H1 (cell line): Measurements from ENCODE around the gene BRME1. TPM values are rescaled to one million over a fixed set of nuclear protein-coding genes. Genes with fewer than 3 reads are reported as not detected.

ENCODE experiments used
- CTCF ChIA-PET: fragments of 300-600 bp; sonication (Branson Sonifier 250); formaldehyde crosslinking; loops from one replicate; lab custom pipeline; 2021; ENCODE audit not compliant: partially characterized antibody; lab: Charles Lee
- POLR2A ChIA-PET: fragments of 300-600 bp; sonication (Branson Sonifier 250); formaldehyde crosslinking; loops from one replicate; lab custom pipeline; 2021; ENCODE audit warnings: inconsistent platforms; ENCODE audit not compliant: partially characterized antibody; lab: Charles Lee
- DNase-seq, 2 experiments: peaks; one replicate each; pipeline versions ENCODE4 v3.0.0 to v3.0.0-alpha.2; 2010 to 2022; ENCODE audit warnings: low spot score in 2 of 2, low read depth in 1 of 2, mixed read lengths in 1 of 2
- FAIRE-seq: peaks from 2 replicates; lab custom pipeline; 2011; peaks lifted over from hg19 to GRCh38; lab: Jason Lieb, UNC
- H2AFZ ChIP-seq: 2 replicates; pipeline ENCODE4 v1.8.1; 2012; ENCODE audit warnings: low read length, inconsistent platforms
- H2AK5ac ChIP-seq: 2 replicates; pipeline ENCODE4 v1.6.1; 2013; ENCODE audit warnings: low read depth, low read length
- H2BK120ac ChIP-seq: replicated peaks from 2 replicates; pipeline ENCODE3; 2013; ENCODE audit warnings: low read depth, low read length, inconsistent platforms
- H2BK12ac ChIP-seq: 2 replicates; pipeline ENCODE4 v1.6.1; 2013; ENCODE audit warnings: low read depth, low read length
- H2BK15ac ChIP-seq: 2 replicates; pipeline ENCODE4 v1.6.1; 2013; ENCODE audit warnings: low read length
- H2BK20ac ChIP-seq: 2 replicates; pipeline ENCODE4 v1.6.1; 2013; ENCODE audit warnings: low read length
- H2BK5ac ChIP-seq: 2 replicates; pipeline ENCODE4 v1.6.1; 2013; ENCODE audit warnings: low read depth, low read length
- H3K14ac ChIP-seq: 2 replicates; pipeline ENCODE4 v1.6.1; 2013; ENCODE audit warnings: inconsistent platforms; ENCODE audit not compliant: insufficient read length
- H3K18ac ChIP-seq: 2 replicates; pipeline ENCODE4 v1.6.1; 2013; ENCODE audit warnings: low read length; ENCODE audit errors: extremely low read depth
- H3K23ac ChIP-seq: 2 replicates; pipeline ENCODE4 v1.6.1; 2013; ENCODE audit warnings: inconsistent platforms; ENCODE audit not compliant: insufficient read length
- H3K23me2 ChIP-seq: 2 replicates; pipeline ENCODE4 v1.6.1; 2013; ENCODE audit warnings: low read depth, low read length
- H3K27ac ChIP-seq: 2 replicates; pipeline ENCODE4 v1.6.1; 2011; ENCODE audit warnings: low read depth, low read length, inconsistent platforms
- H3K27me3 ChIP-seq, 4 experiments: replicated peaks in 1 of 4; 1 replicate in 1 of 4; 2 replicates in 3 of 4; pipeline versions ENCODE4 v1.6.1 to v1.8.1; 2011 to 2013; ENCODE audit warnings: low read length in 3 of 4, mild to moderate bottlenecking in 3 of 4, inconsistent platforms in 2 of 4, mixed read lengths in 2 of 4, moderate library complexity in 1 of 4; ENCODE audit not compliant: control insufficient read depth in 3 of 4, insufficient read depth in 3 of 4; ENCODE audit errors: extremely low read depth in 1 of 4
- H3K36me3 ChIP-seq, 4 experiments: 2 replicates each; pipeline versions ENCODE4 v1.6.1 to v1.8.1; 2011 to 2013; ENCODE audit warnings: mild to moderate bottlenecking in 4 of 4, low read length in 3 of 4, moderate library complexity in 2 of 4, control low read depth in 1 of 4, inconsistent platforms in 1 of 4; ENCODE audit not compliant: insufficient read depth in 4 of 4, control insufficient read depth in 2 of 4
- H3K4ac ChIP-seq: replicated peaks from 2 replicates; pipeline ENCODE3; 2013; ENCODE audit warnings: low read length, low read depth, mixed read lengths, inconsistent platforms; ENCODE audit not compliant: insufficient read length
- H3K4me1 ChIP-seq, 4 experiments: replicated peaks in 1 of 4; 1 replicate in 1 of 4; 2 replicates in 3 of 4; pipeline versions ENCODE4 v1.6.1 to v1.8.1; 2011 to 2013; ENCODE audit warnings: low read length in 3 of 4, inconsistent platforms in 2 of 4, mixed read lengths in 1 of 4; ENCODE audit not compliant: insufficient read depth in 4 of 4, control insufficient read depth in 3 of 4
- H3K4me2 ChIP-seq, 2 experiments: 2 replicates each; pipeline versions ENCODE4 v1.6.1 to v1.8.1; 2011 to 2013; ENCODE audit warnings: low read depth in 2 of 2, low read length in 2 of 2, control low read depth in 1 of 2, inconsistent platforms in 1 of 2, mild to moderate bottlenecking in 1 of 2; ENCODE audit not compliant: insufficient read depth in 1 of 2
- H3K4me3 ChIP-seq, 4 experiments: fragments of 200-600, 300-600 bp in 1 of 4; sonication (generic), shearing (Covaris generic), sonication (Bioruptor Twin) in 1 of 4; 2 replicates each; pipeline versions ENCODE4 v1.5.1 to v1.8.1; 2011 to 2016; ENCODE audit warnings: low read length in 4 of 4, low read depth in 3 of 4, control low read depth in 2 of 4, inconsistent platforms in 2 of 4, mild to moderate bottlenecking in 2 of 4, mixed read lengths in 1 of 4, moderate library complexity in 1 of 4; ENCODE audit not compliant: insufficient read depth in 2 of 4; ENCODE audit errors: extremely low read depth in 1 of 4
- H3K56ac ChIP-seq: replicated peaks from 2 replicates; pipeline ENCODE3; 2013; ENCODE audit warnings: low read depth, mild to moderate bottlenecking, mixed read lengths, low read length, inconsistent platforms; ENCODE audit not compliant: insufficient read length
- H3K79me1 ChIP-seq: 2 replicates; pipeline ENCODE4 v1.6.1; 2013; ENCODE audit warnings: low read depth, low read length, control low read depth
- H3K79me2 ChIP-seq, 2 experiments: 2 replicates each; pipeline versions ENCODE4 v1.6.1 to v1.8.1; 2012 to 2013; ENCODE audit warnings: low read length in 2 of 2, mild to moderate bottlenecking in 2 of 2, inconsistent platforms in 1 of 2; ENCODE audit not compliant: insufficient read depth in 2 of 2, control insufficient read depth in 1 of 2
- H3K9ac ChIP-seq, 4 experiments: replicated peaks in 1 of 4; 1 replicate in 1 of 4; 2 replicates in 3 of 4; pipeline versions ENCODE4 v1.6.1 to v1.8.1; 2011 to 2013; ENCODE audit warnings: low read depth in 3 of 4, low read length in 3 of 4, control low read depth in 2 of 4, mild to moderate bottlenecking in 2 of 4, moderate library complexity in 2 of 4, inconsistent platforms in 1 of 4; ENCODE audit errors: extremely low read depth in 1 of 4
- H3K9me3 ChIP-seq, 2 experiments: 2 replicates each; pipeline versions ENCODE4 v1.6.1 to v1.8.1; 2012 to 2013; ENCODE audit warnings: mild to moderate bottlenecking in 2 of 2, moderate library complexity in 2 of 2, control low read depth in 1 of 2, inconsistent platforms in 1 of 2, low read depth in 1 of 2, low read length in 1 of 2, mixed read lengths in 1 of 2; ENCODE audit not compliant: insufficient read depth in 2 of 2
- H4K20me1 ChIP-seq, 2 experiments: replicated peaks in 1 of 2; 2 replicates each; pipeline versions ENCODE3 to v1.8.1; 2011 to 2013; ENCODE audit warnings: inconsistent platforms in 2 of 2, low read length in 2 of 2, mild to moderate bottlenecking in 1 of 2; ENCODE audit not compliant: insufficient read depth in 2 of 2, control insufficient read depth in 1 of 2
- H4K5ac ChIP-seq: 2 replicates; pipeline ENCODE4 v1.6.1; 2013; ENCODE audit warnings: low read length, low read depth, mixed read lengths, inconsistent platforms; ENCODE audit not compliant: insufficient read length
- H4K8ac ChIP-seq: 2 replicates; pipeline ENCODE4 v1.8.0; 2013; ENCODE audit warnings: mild to moderate bottlenecking, moderate library complexity, low read length, inconsistent platforms; ENCODE audit not compliant: insufficient read depth; ENCODE audit errors: extremely low read depth
- H4K91ac ChIP-seq: replicated peaks from 2 replicates; pipeline ENCODE3; 2013; ENCODE audit warnings: low read length, mixed read lengths, inconsistent platforms; ENCODE audit not compliant: insufficient read length
- CBX8 ChIP-seq: fragments of 300-800, 300-1000 bp; sonication (generic); IDR thresholded peaks from 2 replicates; pipeline ENCODE4 v1.7.1; 2016; ENCODE audit warnings: low read depth, low read length, borderline replicate concordance
- CEBPB ChIP-seq: IDR thresholded peaks from 2 replicates; pipeline ENCODE4 v1.6.1; 2012; ENCODE audit warnings: low read depth, low read length
- CHD1 ChIP-seq: IDR thresholded peaks from 2 replicates; pipeline ENCODE4 v1.6.1; 2012; ENCODE audit warnings: low read depth, low read length, improper control_type of control experiment
- CTBP2 ChIP-seq: IDR thresholded peaks from 2 replicates; pipeline ENCODE4 v1.7.0; 2011; ENCODE audit warnings: borderline replicate concordance, mild to moderate bottlenecking, moderate library complexity, mixed read lengths, low read length; ENCODE audit not compliant: insufficient read depth, insufficient read length
- JUND ChIP-seq: IDR thresholded peaks from 2 replicates; pipeline ENCODE4 v1.6.1; 2011; ENCODE audit warnings: mild to moderate bottlenecking, improper control_type of control experiment, low read length
- KDM5A ChIP-seq: fragments of 200-600 bp; IDR thresholded peaks from 2 replicates; pipeline ENCODE4 v1.7.1; 2012; ENCODE audit warnings: mild to moderate bottlenecking, low read length, inconsistent platforms, mixed read lengths
- NRF1 ChIP-seq: IDR thresholded peaks from 2 replicates; pipeline ENCODE4 v1.6.1; 2011; ENCODE audit warnings: mild to moderate bottlenecking, low read depth, low read length, improper control_type of control experiment
- RNF2 ChIP-seq: fragments of 200-900, 300-1000 bp; sonication (generic); IDR thresholded peaks from 2 replicates; pipeline ENCODE4 v1.7.1; 2016; ENCODE audit warnings: borderline replicate concordance, low read depth, mild to moderate bottlenecking, antibody characterized with exemption, low read length; ENCODE audit not compliant: poor library complexity, severe bottlenecking; ENCODE audit errors: missing control alignments
- SIN3A ChIP-seq, 2 experiments: IDR thresholded peaks in 1 of 2; conservative IDR thresholded peaks in 1 of 2; 2 replicates each; pipeline ENCODE4 v1.6.1; 2011 to 2012; ENCODE audit warnings: low read length in 2 of 2, improper control_type of control experiment in 1 of 2, low read depth in 1 of 2, mild to moderate bottlenecking in 1 of 2
- SIX5 ChIP-seq: IDR thresholded peaks from 2 replicates; pipeline ENCODE4 v1.6.1; 2011; ENCODE audit warnings: mild to moderate bottlenecking, low read depth, low read length
- SP2 ChIP-seq: IDR thresholded peaks from 2 replicates; pipeline ENCODE4 v1.6.1; 2012; ENCODE audit warnings: mild to moderate bottlenecking, low read length, inconsistent platforms
- TAF1 ChIP-seq: IDR thresholded peaks from 2 replicates; pipeline ENCODE4 v1.6.1; 2011; ENCODE audit warnings: mild to moderate bottlenecking, low read depth, low read length
- TAF7 ChIP-seq: optimal IDR thresholded peaks from 2 replicates; pipeline ENCODE3; 2011; ENCODE audit warnings: low read depth, mild to moderate bottlenecking, inconsistent platforms, low read length, moderate library complexity, borderline replicate concordance
- TCF12 ChIP-seq: IDR thresholded peaks from 2 replicates; pipeline ENCODE4 v1.6.1; 2011; ENCODE audit warnings: low read depth, mild to moderate bottlenecking, low read length
- WGBS, 2 experiments: shearing (Covaris generic) in 1 of 2; methylation state at CpG; one replicate each; pipeline versions ENCODE4 v1.1.6 to v1.1.7; 2013 to 2015; ENCODE audit warnings: low lambda C conversion rate in 2 of 2, mixed read lengths in 2 of 2, inconsistent platforms in 1 of 2, low coverage in 1 of 2, missing lambda C conversion rate in 1 of 2; ENCODE audit not compliant: insufficient replicate concordance in 2 of 2, insufficient coverage in 1 of 2, insufficient read length in 1 of 2; ENCODE audit errors: extremely low coverage in 1 of 2, missing lambda C conversion rate in 1 of 2; 5-methylcytosine and 5-hydroxymethylcytosine counted together
- polyA plus RNA-seq, 7 experiments: library from polyadenylated mRNA; depleted of rRNA in 3 of 7; stranded (reverse) in 5 of 7; unstranded in 2 of 7; fragments of >200 nt in 5 of 7; fragments of 200-250 nt in 2 of 7; gene quantifications; 1 replicate in 5 of 7; 2 replicates in 1 of 7; 4 replicates in 1 of 7; pipeline versions ENCODE4 v1.2.1 to v1.2.3, GENCODE V29; 2011 to 2013; ENCODE audit warnings: missing spikeins in 2 of 7, mixed read lengths in 2 of 7
- total RNA-seq: library from RNA; stranded (reverse); fragmentation: NEBNext Ultra II Directional; extraction: Animal tissue kit (Norgen Biotek cat#: 25700); gene quantifications from 2 replicates; pipeline ENCODE4 v1.2.1, GENCODE V29; 2021

The BRME1 gene
- total and polyA plus RNA-seq, 2 of the 8 experiments (the other 6 are each of a cell fraction or from before 2014, with no cell fraction given) = 4.6 to 4.7 TPM

DNA sequence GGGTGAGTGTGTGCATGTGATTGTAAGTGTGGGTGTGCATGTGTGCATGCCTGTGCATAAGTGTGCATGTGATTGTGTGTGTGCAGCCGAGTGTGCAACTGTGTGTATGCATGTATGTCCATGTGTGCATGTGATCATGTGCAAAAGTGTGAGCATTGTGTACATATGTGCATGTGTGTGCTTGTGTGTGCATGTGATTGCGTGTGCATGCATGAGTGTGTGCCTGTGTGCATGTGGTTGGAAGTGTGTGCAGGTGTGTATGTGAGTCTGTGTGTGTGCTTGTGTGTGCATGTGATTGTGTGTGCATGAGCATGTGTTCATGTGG is 28.8 kb upstream of the BRME1 start:
- WGBS, 2 experiments = 79% methylated on average over 2 of the region's 2 CpGs; no CpG with 5 or more reads in 1 of the 2 experiments
- no peak for TF ChIP-seq JUND
- no peak for TF ChIP-seq TAF7
- no peak for TF ChIP-seq CEBPB
- no peak for TF ChIP-seq TCF12
- TF ChIP-seq CBX8 = no peak
- TF ChIP-seq NRF1 = no peak
- TF ChIP-seq KDM5A = no peak
- TF ChIP-seq SIN3A (conservative IDR thresholded peaks at IDR 0.05 in 1 of 2, IDR thresholded peaks at IDR 0.05 in 1 of 2; ENCODE audit: low read depth in 1 of 2, low read length in 2 of 2) = no peak
- TF ChIP-seq CHD1 = no peak
- TF ChIP-seq SP2 = no peak
- no peak for TF ChIP-seq TAF1
- TF ChIP-seq CTBP2 = no peak
- TF ChIP-seq SIX5 = no peak
- no peak for TF ChIP-seq RNF2

More for the DNA sequence above, 28.8 kb upstream of the BRME1 start:
- Histone ChIP-seq H3K36me3 (peaks cover 0 to 9% (median 0%) of the 10 kb centered on the region in 4 experiments; a peak in 2 of 8 replicates), H3K23me2 (peaks cover 14% of the 10 kb centered on the region; the same call in 1 of the 2 replicates), H3K4me1 (peaks cover 3 to 40% (median 19%) of the 10 kb centered on the region in 4 experiments), H3K79me2 (no peaks in the 10 kb centered on the region), H2AFZ (no peak overlapping the region), H2BK5ac (0 out of 2 replicates have a peak overlapping the region, but pooled peaks have one; percentile 15), H4K5ac (no peak overlapping the region), H3K18ac (no peak overlapping the region), H3K14ac (no peak overlapping the region), H2BK20ac (no peak overlapping the region), H3K27me3 (peaks cover 0 to 2% (median 0%) of the 10 kb centered on the region in 4 experiments; a peak in 1 of 7 replicates), H3K4ac (peak overlapping the region; percentile 28), H2AK5ac (peak overlapping the region; percentile 28; the same call in 1 of the 2 replicates), H2BK12ac (peak overlapping the region; percentile 63; the same call in 1 of the 2 replicates), H3K4me2 (no peak overlapping the region), H3K4me3 (no peak overlapping the region), H3K79me1 (peaks cover 3% of the 10 kb centered on the region; the same call in 1 of the 2 replicates), H3K27ac (no peak overlapping the region), H4K8ac (no peak overlapping the region), H2BK15ac (peak overlapping the region; percentile 23; the same call in 1 of the 2 replicates), H3K9ac (peak overlapping the region in 1 of 4 experiments; percentile 25; a peak in 1 of 7 replicates), H4K20me1 (peaks cover 0 to 6% of the 10 kb centered on the region in 2 experiments), H2BK120ac (no peak overlapping the region), H3K23ac (peak overlapping the region; percentile 2), H4K91ac (no peak overlapping the region), H3K56ac (no peak overlapping the region), H3K9me3 (no peaks in the 10 kb centered on the region)
- ChIA-PET CTCF (interaction anchor here (0.6 to 2.9 kb wide), 11 partner anchors 13 to 137 kb away, joined by 3 to 19 read pairs (median 5); partner anchors contain the start of genes MISP3 and PALM3), POLR2A (interaction anchor here (1.1 to 5.4 kb wide), 5 partner anchors 11 to 53 kb away, joined by 3 to 39 read pairs (median 6); partner anchors contain the start of gene DCAF15)
- no peak for DNase-seq
- no peak for FAIRE-seq
